ENCODE results near the gene TUBA8. TPM values are rescaled to one million over a fixed set of nuclear protein-coding genes. Genes with fewer than 3 reads are reported as not detected.

TUBA8 gene
- total and polyA plus RNA-seq, 2 experiments from 2014 or later = 1.1 to 1.4 TPM

- no peaks in the 10 kb centered on the region for H3K36me3 ChIP-seq
- H3K9me3 ChIP-seq (ENCODE audit: low read depth) = no peaks in the 10 kb centered on the region
- H3K27ac ChIP-seq = no peak overlapping the region
- no peak overlapping the region for H3K4me3 ChIP-seq
- H3K27me3 ChIP-seq = peaks cover 23% of the 10 kb centered on the region
- no peaks in the 10 kb centered on the region for H3K4me1 ChIP-seq (ENCODE audit: low read depth)
- no peak for TF ChIP-seq CTCF (IDR thresholded peaks at IDR 0.05; ENCODE audit: low read depth, low read length)
- DNase-seq (ENCODE audit: low read depth in 1 of 2, low spot score in 1 of 2) = no peak
Observed at GRCh38 chr22:18114976-18115652, 4.5 kb downstream of the TUBA8 start.

- no peaks in the 10 kb centered on the region for H3K9me3 ChIP-seq (ENCODE audit: low read depth)
- H3K27me3 ChIP-seq = peaks cover 14% of the 10 kb centered on the region
- H3K4me3 ChIP-seq = no peak overlapping the region
- no peak for TF ChIP-seq CTCF (IDR thresholded peaks at IDR 0.05; ENCODE audit: low read depth, low read length)
- H3K36me3 ChIP-seq = no peaks in the 10 kb centered on the region
- no peak overlapping the region for H3K27ac ChIP-seq
- DNase-seq (ENCODE audit: low read depth in 1 of 2, low spot score in 1 of 2) = no peak
- no peaks in the 10 kb centered on the region for H3K4me1 ChIP-seq (ENCODE audit: low read depth)
Observed at GRCh38 chr22:18115906-18116371, 5.3 kb downstream of the TUBA8 start.

- no peak for DNase-seq (ENCODE audit: low read depth in 1 of 2, low spot score in 1 of 2)
- H3K36me3 ChIP-seq = no peaks in the 10 kb centered on the region
- peaks cover 8% of the 10 kb centered on the region for H3K27me3 ChIP-seq
- H3K9me3 ChIP-seq (ENCODE audit: low read depth) = no peaks in the 10 kb centered on the region
- H3K27ac ChIP-seq = no peak overlapping the region
- H3K4me3 ChIP-seq = no peak overlapping the region
- H3K4me1 ChIP-seq (ENCODE audit: low read depth) = no peaks in the 10 kb centered on the region
- TF ChIP-seq CTCF (IDR thresholded peaks at IDR 0.05; ENCODE audit: low read depth, low read length) = no peak
Observed at GRCh38 chr22:18116634-18117033, 6.0 kb downstream of the TUBA8 start.

DNA sequence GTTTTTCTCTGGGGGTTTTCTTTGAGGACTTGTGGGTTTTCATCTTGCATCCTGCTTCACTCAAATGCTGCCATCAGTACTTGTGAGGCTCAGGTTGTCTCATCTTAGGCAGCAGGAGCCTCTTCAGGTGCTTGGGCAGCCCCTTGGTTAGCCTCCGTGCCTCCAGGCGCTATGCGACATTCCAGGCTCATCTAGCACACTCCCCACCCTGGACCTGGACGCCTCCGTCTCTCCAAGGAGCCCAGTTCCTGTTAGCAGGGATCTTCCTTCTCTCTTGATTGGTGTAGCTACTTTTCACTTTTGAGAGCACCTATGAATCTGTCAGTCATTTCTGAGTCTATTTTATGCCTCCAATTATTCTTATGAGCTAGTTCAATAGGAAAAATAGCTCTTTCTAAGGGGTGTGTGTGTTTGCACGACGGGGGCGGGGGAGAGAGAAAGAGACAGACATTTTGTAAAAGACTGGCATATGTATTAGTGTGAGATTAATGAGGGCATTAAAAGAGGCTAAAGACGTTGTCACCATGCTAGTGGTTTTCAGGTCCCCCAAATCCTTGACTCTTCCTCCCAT, 7.8 kb downstream of the TUBA8 start:
- H3K4me3 ChIP-seq = no peak overlapping the region
- no peak for DNase-seq (ENCODE audit: low read depth in 1 of 2, low spot score in 1 of 2)
- no peak for TF ChIP-seq CTCF (IDR thresholded peaks at IDR 0.05; ENCODE audit: low read depth, low read length)
- no peaks in the 10 kb centered on the region for H3K36me3 ChIP-seq
- no peaks in the 10 kb centered on the region for H3K27me3 ChIP-seq
- H3K27ac ChIP-seq = no peak overlapping the region
- H3K4me1 ChIP-seq (ENCODE audit: low read depth) = no peaks in the 10 kb centered on the region
- no peaks in the 10 kb centered on the region for H3K9me3 ChIP-seq (ENCODE audit: low read depth)

- H3K9me3 ChIP-seq (ENCODE audit: low read depth) = no peaks in the 10 kb centered on the region
- no peak for TF ChIP-seq CTCF (IDR thresholded peaks at IDR 0.05; ENCODE audit: low read depth, low read length)
- H3K27ac ChIP-seq = no peak overlapping the region
- H3K4me1 ChIP-seq (ENCODE audit: low read depth) = no peaks in the 10 kb centered on the region
- no peak overlapping the region for H3K4me3 ChIP-seq
- DNase-seq (ENCODE audit: low read depth in 1 of 2, low spot score in 1 of 2) = no peak
- no peaks in the 10 kb centered on the region for H3K36me3 ChIP-seq
- no peaks in the 10 kb centered on the region for H3K27me3 ChIP-seq
Observed at GRCh38 chr22:18119409-18120110, 9.0 kb downstream of the TUBA8 start.
